Cerebellar nuclear complex (tissue), 1 donor: Measurements from ENCODE around the gene FUNDC2.

ENCODE experiments used
- DNase-seq, 2 experiments: peaks; one replicate each; lab custom pipeline; 2025; lab: John Stamatoyannopoulos, UW

Gene FUNDC2

GRCh38 chrX:155070038-155070437 lies 43.4 kb downstream of the FUNDC2 start:
- DNase-seq, result no peak

GRCh38 chrX:155070663-155070974 lies 44.0 kb downstream of the FUNDC2 start:
- no peak for DNase-seq

- peak in 1 of 2 experiments; percentile 4 for DNase-seq
Observed at GRCh38 chrX:155070975-155071693, 44.5 kb downstream of the FUNDC2 start, which contains the start of the genes BRCC3, CMC4 and MTCP1. BRCC3 (plus strand) TSS chrX:155071508; CDS start chrX:155071528, 20 bp downstream. CMC4 (minus strand) TSS chrX:155071136; CDS start chrX:155064023, 7,113 bp downstream. MTCP1 (minus strand) TSS chrX:155071136; CDS start chrX:155066010, 5,126 bp downstream.

- no peak for DNase-seq
Observed at GRCh38 chrX:155071694-155072280, 45.1 kb downstream of the FUNDC2 start.

- DNase-seq, result no peak
Observed at GRCh38 chrX:155086202-155086840, 59.7 kb downstream of the FUNDC2 start.

- DNase-seq, result no peak
Observed at GRCh38 chrX:155086961-155087735, 60.5 kb downstream of the FUNDC2 start.

GRCh38 chrX:155094468-155095061 lies 67.9 kb downstream of the FUNDC2 start:
- no peak for DNase-seq

GRCh38 chrX:155105919-155106318 lies 79.3 kb downstream of the FUNDC2 start:
- no peak for DNase-seq

- no peak for DNase-seq
Observed at GRCh38 chrX:155108427-155108826, 81.8 kb downstream of the FUNDC2 start.
